Calu3 (cell line): Measurements from ENCODE around the gene PHLDB3. TPM values are rescaled to one million over a fixed set of nuclear protein-coding genes. Genes with fewer than 3 reads are reported as not detected.

ENCODE experiments used
- Bru-seq: library from RNA; stranded (reverse); fragments of 400-500 nt; gene quantifications from one replicate; lab custom pipeline; 2021; lab: Mats Ljungman, UMichigan
- BruChase-seq, 2 experiments: library from RNA; stranded (reverse); fragments of 400-500 nt; gene quantifications; one replicate each; lab custom pipeline; 2021; lab: Mats Ljungman, UMichigan
- BruUV-seq: library from RNA; stranded (reverse); fragments of 400-500 nt; replicated peaks from 2 replicates; lab custom pipeline; 2021; lab: Mats Ljungman, UMichigan
- CTCF ChIA-PET: fragments of 300-600 bp; sonication (Branson Sonifier 250); formaldehyde crosslinking; loops from one replicate; lab custom pipeline; 2022; ENCODE audit warnings: antibody characterized with exemption; lab: Charles Lee
- DNase-seq: peaks from one replicate; pipeline ENCODE4 v3.0.0; 2022
- H3K27ac Mint-ChIP-seq: one replicate; pipeline ENCODE4 v1.8.0; 2022; ENCODE audit warnings: mixed read lengths; ENCODE audit not compliant: unreplicated experiment
- H3K27me3 Mint-ChIP-seq: one replicate; pipeline ENCODE4 v1.8.0; 2022; ENCODE audit warnings: mixed read lengths; ENCODE audit not compliant: unreplicated experiment
- H3K36me3 Mint-ChIP-seq: one replicate; pipeline ENCODE4 v1.8.0; 2022; ENCODE audit warnings: mild to moderate bottlenecking, moderate library complexity, mixed read lengths; ENCODE audit not compliant: insufficient read depth, unreplicated experiment
- H3K4me1 Mint-ChIP-seq: one replicate; pipeline ENCODE4 v1.8.0; 2022; ENCODE audit warnings: mild to moderate bottlenecking, low read depth, mixed read lengths; ENCODE audit not compliant: unreplicated experiment
- H3K4me3 Mint-ChIP-seq: one replicate; pipeline ENCODE4 v1.8.0; 2022; ENCODE audit warnings: mild to moderate bottlenecking, low read depth, moderate library complexity, mixed read lengths; ENCODE audit not compliant: unreplicated experiment
- H3K9me3 Mint-ChIP-seq: one replicate; pipeline ENCODE4 v1.8.0; 2022; ENCODE audit warnings: low read depth, mixed read lengths; ENCODE audit not compliant: unreplicated experiment
- intact Hi-C: fragments of 100-400 bp; cut with micrococcal nuclease; formaldehyde crosslinking; loops from one replicate; pipeline ENCODE4 v1.10.0; 2022; ENCODE audit not compliant: unreplicated experiment
- long read RNA-seq: library from polyadenylated mRNA; stranded (forward); transcript quantifications from one replicate; pipeline ENCODE4 v2.0.0, GENCODE V29; 2022
- total RNA-seq: library from RNA; stranded (reverse); gene quantifications from 2 replicates; pipeline ENCODE4 v1.2.3, GENCODE V29; 2022
- TF ChIP-seq, protein P1 (sequence below): fragments of 200-600 bp; IDR thresholded peaks from one replicate; pipeline ENCODE4 v1.8.0; 2022; ENCODE audit warnings: antibody characterized with exemption; ENCODE audit not compliant: unreplicated experiment

PHLDB3 gene
- total RNA-seq = 24.7 and 25.7 TPM in 2 replicates
- Bru-seq, nascent RNA = percentile 58 among the genes with signal in this experiment
- percentile 59 among the genes with signal in this experiment for BruChase-seq, experiment 1, labeled RNA remaining after a 6-hour chase
- BruChase-seq, experiment 2, labeled RNA remaining after a 2-hour chase = percentile 69 among the genes with signal in this experiment
- long read RNA-seq, partial matches to known transcripts = 0 of 10 reads
- long read RNA-seq, other reads (novel, unspliced or antisense) = 10 of 10 reads

DNA sequence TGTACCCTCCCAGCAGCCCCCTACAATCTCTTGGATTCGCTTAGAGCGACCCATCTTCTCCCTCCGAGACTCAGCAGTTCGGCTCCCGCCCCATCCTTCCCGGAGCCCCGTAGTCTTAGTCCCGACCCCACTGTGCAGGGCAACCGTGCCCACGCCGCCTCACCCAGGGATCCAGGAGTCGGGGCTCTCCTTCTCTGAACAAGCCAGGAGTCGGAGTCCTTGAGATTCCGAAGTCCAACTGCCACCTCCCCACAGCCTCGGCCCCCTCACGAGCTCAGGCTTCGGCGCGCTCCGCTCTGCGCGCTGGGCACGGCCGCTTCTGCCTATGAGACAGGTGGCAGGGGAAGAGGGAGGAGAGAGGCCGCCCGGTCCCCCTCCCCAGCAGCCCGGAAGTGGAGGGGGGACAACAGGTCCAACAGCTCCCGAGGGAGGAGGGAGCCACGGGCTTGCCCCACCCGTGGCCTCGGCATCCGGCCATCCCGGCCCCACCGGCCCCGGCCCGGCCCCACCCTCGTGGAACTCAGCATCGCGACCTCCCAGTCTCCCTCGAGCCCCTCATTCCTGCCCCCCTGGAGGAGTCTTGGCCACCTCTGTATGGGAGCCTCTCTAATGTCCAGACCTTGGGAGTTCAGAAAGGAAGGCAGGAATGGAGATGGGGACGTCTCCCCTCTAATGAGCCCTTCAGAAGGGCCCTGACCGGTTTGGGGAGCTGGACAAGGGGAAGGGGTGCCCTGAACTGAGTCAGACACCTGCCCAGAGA, at the start of gene PHLDB3:
Gene PHLDB3 (minus strand): TSS at position 321 of the 760 bp plus-strand sequence. CDS start 628 bp downstream, outside the sequence.
- Mint-ChIP-seq H3K4me1 (peaks cover 26% of the 10 kb centered on the region), H3K36me3 (peaks cover 29% of the 10 kb centered on the region), H3K4me3 (peak within 1 kb of the TSS; percentile 97), H3K27ac (peak within 1 kb of the TSS; percentile 24), H3K27me3 (no peaks in the 10 kb centered on the region), H3K9me3 (no peaks in the 10 kb centered on the region)
- BruUV-seq = no TSS peak
- CTCF ChIA-PET = interaction anchor here (0.5 to 2.8 kb wide), 13 partner anchors 10 to 272 kb away, joined by 3 to 20 read pairs (median 6); partner anchors contain the start of gene LYPD3
- TF ChIP-seq, protein P1, sequence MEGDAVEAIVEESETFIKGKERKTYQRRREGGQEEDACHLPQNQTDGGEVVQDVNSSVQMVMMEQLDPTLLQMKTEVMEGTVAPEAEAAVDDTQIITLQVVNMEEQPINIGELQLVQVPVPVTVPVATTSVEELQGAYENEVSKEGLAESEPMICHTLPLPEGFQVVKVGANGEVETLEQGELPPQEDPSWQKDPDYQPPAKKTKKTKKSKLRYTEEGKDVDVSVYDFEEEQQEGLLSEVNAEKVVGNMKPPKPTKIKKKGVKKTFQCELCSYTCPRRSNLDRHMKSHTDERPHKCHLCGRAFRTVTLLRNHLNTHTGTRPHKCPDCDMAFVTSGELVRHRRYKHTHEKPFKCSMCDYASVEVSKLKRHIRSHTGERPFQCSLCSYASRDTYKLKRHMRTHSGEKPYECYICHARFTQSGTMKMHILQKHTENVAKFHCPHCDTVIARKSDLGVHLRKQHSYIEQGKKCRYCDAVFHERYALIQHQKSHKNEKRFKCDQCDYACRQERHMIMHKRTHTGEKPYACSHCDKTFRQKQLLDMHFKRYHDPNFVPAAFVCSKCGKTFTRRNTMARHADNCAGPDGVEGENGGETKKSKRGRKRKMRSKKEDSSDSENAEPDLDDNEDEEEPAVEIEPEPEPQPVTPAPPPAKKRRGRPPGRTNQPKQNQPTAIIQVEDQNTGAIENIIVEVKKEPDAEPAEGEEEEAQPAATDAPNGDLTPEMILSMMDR = no peak
- intact Hi-C loops = no loop called here
- DNase-seq = peak; percentile 65

DNA sequence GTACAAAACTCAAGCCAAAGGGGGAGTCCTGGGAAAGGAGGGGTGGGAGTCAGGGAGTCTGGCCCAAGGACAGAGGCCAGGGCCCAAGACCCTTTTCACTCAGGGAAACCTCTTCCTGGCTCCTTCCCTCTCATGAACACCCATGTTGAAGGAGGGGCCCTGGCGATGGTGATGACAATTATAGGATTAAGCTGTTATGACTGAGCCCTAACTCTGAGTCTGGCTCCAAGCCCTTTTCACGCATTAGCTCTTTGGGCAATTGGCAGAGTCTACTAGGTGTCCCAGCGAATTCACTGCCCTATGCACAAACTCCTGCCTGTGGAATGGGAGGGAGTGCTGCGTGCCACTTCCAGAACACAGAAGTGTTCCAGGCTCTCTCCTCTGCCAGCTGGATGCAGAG, 49.1 kb upstream of the PHLDB3 start:
- intact Hi-C loops = no loop called here
- H3K27me3 Mint-ChIP-seq = no peaks in the 10 kb centered on the region
- H3K36me3 Mint-ChIP-seq = peaks cover 30% of the 10 kb centered on the region
- no peak overlapping the region for H3K4me3 Mint-ChIP-seq
- no TSS peak for BruUV-seq
- no peak for DNase-seq
- H3K27ac Mint-ChIP-seq = no peak overlapping the region
- H3K9me3 Mint-ChIP-seq = no peaks in the 10 kb centered on the region
- TF ChIP-seq, protein P1 = no peak
- H3K4me1 Mint-ChIP-seq = no peaks in the 10 kb centered on the region
- CTCF ChIA-PET = no interaction called here

DNA sequence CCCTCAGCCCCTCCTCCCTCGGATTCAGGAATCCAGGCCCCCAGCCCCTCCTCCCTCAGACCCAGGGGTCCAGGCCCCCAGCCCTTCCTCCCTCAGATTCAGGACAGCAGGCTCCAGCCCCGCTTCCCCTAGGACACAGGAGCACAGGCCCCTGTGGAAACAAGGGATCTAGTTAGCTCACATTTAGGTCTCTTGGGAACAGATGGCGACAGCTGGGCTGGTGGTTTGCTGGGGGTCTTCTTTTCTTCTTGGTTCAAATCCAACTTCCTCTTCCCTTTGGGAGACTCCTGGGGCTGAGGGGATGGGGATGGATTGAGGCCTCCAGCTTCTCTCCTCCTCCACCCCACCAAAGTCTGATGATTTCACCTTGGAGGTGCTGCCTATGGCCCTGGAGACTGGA, 48.1 kb upstream of the PHLDB3 start:
- Mint-ChIP-seq H3K4me3 (no peak overlapping the region), H3K9me3 (no peaks in the 10 kb centered on the region), H3K36me3 (peaks cover 31% of the 10 kb centered on the region), H3K4me1 (no peaks in the 10 kb centered on the region), H3K27ac (no peak overlapping the region), H3K27me3 (no peaks in the 10 kb centered on the region)
- DNase-seq = no peak
- BruUV-seq = TSS peak; percentile 24
- TF ChIP-seq, protein P1 = no peak
- CTCF ChIA-PET = no interaction called here
- intact Hi-C loops = no loop called here

DNA sequence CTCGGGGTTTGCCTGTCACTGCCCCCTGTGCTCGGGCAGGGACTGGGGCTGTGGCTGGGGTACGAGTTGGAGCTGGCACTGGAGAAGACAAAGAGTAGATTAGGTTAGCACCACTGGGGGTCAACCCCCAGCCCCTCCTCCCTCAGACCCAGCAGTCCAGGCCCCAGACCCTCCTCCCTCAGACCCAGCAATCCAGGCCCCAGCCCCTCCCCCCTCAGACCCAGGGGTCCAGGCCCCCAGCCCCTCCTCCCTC, 47.6 kb upstream of the PHLDB3 start:
- Mint-ChIP-seq H3K27ac (no peak overlapping the region), H3K27me3 (no peaks in the 10 kb centered on the region), H3K4me3 (no peak overlapping the region), H3K4me1 (no peaks in the 10 kb centered on the region), H3K9me3 (no peaks in the 10 kb centered on the region), H3K36me3 (peaks cover 33% of the 10 kb centered on the region)
- BruUV-seq = no TSS peak
- TF ChIP-seq, protein P1 = no peak
- no peak for DNase-seq
- CTCF ChIA-PET = no interaction called here
- intact Hi-C loops = no loop called here
